HG02763 (cell line): Measurements from ENCODE around the gene SEC61G.

Source experiments
- ATAC-seq: cut with Tn5 transposase; IDR thresholded peaks from one replicate; pipeline ENCODE4 v1.9.1; 2021; ENCODE audit warnings: mild to moderate bottlenecking, moderate library complexity; ENCODE audit not compliant: unreplicated experiment

SEC61G gene

GRCh38 chr7:54758702-54759592 lies at the start of gene SEC61G:
TSS of gene SEC61G (minus strand) at chr7:54759211. CDS start at chr7:54757588, 1,623 bp downstream.
- ATAC-seq: peak; percentile 95

GRCh38 chr7:54802841-54803240 lies 43.8 kb upstream of the SEC61G start:
- ATAC-seq: peak; percentile 53

GRCh38 chr7:54802114-54802513 lies 43.1 kb upstream of the SEC61G start:
- ATAC-seq: no peak

GRCh38 chr7:54799792-54800191 lies 40.8 kb upstream of the SEC61G start:
- ATAC-seq: no peak

GRCh38 chr7:54798530-54798929 lies 39.5 kb upstream of the SEC61G start:
- ATAC-seq: no peak

- no peak for ATAC-seq
These were observed 37.8 kb upstream of the SEC61G start for GRCh38 chr7:54796853-54797252.

DNA sequence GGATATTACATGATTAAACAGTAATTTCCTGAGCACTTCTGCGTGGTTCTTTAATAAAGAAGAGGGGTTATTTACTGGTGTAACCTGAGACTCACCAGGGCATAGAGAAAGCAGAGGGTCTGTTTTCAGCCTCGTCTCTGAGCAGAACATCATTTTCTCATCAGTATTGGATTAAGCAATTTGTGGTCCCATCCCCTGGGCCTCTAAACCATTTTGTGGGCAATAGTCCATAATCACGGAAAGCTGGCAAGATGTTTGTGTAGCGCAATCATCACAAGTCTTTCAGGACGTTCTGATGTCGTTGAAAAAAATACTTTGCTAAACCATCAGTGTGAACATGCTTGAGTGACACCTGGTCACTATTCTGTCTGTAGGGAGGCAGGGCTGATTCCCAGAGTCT lies 37.1 kb upstream of the SEC61G start:
- ATAC-seq: no peak

DNA sequence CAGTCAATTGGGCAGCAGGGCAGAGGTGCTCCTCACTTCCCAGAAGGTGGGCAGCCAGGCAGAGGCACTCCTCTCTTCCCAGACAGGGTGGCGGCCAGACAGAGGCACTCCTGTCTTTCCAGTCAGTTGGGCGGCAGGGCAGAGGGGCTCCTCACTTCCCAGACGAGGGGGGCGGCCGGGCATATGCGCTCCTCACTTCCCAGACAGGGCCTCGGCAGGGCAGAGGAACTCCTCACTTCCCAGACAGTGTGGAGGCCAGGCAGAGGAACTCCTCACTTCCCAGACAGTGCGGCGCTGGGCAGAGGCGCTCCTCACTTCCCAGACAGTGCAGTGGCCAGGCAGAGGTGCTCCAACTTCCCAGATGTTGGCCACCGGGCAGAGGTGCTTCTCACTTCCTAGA lies 33.4 kb upstream of the SEC61G start:
- ATAC-seq: no peak

DNA sequence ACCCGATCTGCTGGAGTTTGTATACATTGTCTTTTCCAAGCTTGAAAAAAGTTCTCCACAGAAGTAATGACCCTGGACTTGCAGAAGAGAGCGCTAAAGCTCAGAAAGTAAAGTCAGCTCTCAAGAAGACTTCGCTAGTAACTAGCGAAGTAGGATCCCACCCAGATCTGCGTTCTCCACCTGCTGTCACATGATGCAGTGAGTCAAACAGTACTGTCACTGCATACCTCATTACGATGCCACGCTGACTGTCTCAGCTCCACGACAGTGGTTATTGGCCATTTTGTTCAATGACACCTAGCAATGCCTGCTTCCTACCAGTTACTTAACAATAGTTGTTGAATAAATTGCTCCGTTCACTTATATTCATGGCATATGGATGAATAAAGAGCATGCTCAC lies 29.7 kb upstream of the SEC61G start:
- peak; percentile 54 for ATAC-seq

- ATAC-seq: no peak
These were observed 26.2 kb upstream of the SEC61G start for GRCh38 chr7:54785261-54785660.

GRCh38 chr7:54783952-54784351 lies 24.9 kb upstream of the SEC61G start:
- ATAC-seq: no peak

DNA sequence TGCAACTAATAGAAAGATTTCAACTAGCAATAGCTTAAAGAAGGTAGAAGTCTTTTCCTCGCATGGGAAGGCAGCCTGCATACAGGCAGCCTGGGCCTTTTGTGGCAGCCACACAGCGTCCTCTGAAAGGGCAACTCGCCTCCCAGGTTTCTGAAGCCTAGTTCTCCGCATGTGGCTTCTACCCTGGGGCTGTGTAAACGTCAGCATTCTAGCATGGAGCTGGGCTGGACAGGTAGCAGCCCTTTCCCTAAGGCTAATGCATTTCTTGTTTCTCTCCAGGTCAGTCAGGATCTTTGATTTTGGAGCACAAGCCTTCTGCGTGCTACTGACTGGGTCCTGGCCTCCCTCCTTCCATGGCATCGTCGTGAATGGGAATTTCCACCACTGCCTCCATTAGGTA lies 23.8 kb upstream of the SEC61G start:
- ATAC-seq: no peak

DNA sequence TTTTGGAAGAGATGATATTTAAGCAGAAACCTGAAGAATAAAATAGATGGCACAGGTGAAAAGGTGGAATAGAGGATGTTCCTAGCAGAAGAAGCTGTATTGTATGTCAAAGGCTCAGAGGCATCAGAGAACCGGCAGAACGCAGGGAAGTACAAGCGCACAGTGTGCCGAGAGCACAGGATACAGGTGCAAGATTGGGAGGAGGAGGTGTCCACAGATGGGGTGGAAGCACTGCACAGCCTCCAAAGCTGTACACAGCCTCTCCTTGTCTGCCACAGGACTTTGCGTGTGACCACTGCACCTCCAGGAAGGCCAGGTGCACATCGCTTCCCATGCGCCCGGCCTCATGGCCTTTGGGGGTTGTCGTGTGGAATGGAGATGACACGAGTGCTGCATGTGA lies 23.3 kb upstream of the SEC61G start:
- no peak for ATAC-seq

DNA sequence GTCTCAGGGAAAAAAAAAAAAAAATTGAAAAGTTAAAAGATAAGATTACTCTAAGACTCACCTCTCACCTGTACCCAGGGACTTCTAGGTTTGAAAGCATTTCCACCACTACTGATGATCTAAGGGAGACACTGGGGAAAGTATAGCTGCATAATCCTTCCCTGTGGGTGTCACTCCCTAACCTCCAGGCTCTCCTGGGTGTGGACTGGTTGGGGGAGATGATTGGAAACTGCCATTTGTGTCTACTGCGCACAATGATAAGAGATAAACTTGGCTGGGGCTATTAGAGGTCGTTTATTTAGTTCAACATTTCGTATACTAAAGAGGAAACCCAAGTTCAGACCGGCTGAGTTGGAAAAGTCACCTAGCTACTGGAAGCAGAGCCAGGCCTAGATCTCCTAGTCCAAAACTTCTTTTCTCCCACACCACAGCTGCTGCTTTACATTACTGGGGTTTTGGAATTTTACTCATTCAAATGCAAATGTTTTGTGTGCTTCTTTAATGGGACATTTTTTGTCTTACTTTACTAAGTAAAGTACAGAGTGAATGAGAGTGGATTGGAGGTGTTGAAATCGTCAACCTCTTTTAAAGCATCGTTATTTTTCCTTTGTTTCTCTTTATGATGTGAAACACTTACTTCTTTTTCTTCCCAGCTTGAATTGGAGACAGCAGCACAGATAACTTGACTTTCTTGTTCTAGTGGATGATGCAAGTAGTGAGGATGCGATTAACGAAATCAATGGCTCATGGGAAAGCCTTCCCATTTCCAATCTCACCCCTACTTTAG lies 22.3 kb upstream of the SEC61G start:
- ATAC-seq: no peak

GRCh38 chr7:54780490-54780889 lies 21.5 kb upstream of the SEC61G start:
- no peak for ATAC-seq

- ATAC-seq: no peak
These were observed 19.9 kb upstream of the SEC61G start for GRCh38 chr7:54778696-54779540.

DNA sequence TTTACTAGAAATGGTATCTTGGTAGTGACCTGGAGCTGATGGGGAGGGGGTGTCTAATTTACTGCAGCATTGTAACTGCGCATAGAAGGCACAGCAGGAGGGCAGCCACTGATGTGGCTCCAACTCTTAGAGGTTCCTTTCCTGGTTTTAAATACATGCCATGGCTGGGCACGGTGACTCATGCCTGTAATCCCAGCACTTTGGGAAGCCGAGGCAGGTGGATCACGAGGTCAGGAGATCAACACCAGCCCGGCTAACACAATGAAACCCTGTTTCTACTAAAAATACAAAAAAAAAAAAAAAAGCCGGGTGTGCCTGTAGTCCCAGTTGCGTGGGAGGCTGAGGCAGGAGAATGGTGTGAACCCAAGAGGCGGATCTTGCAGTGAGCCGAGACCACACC lies 19.2 kb upstream of the SEC61G start:
- no peak for ATAC-seq

- no peak for ATAC-seq
These were observed 16.1 kb upstream of the SEC61G start for GRCh38 chr7:54774785-54775740.

GRCh38 chr7:54773472-54774399 lies 14.7 kb upstream of the SEC61G start:
- ATAC-seq: peak; percentile 87
